Stimulated activated CD4-positive, alpha-beta T cell treated with anti-CD3 and anti-CD28 coated beads, Interleukin-15, amount 100 ng/mL, for 1 hour (primary cell): ENCODE data around the gene NDUFA13.
A peak's percentile ranks its signal among the peaks of the same experiment; 100 is the strongest.

Experiments
- DNase-seq, 2 donors: peaks; one replicate each; pipeline ENCODE4 v3.0.0-alpha.2; 2020; ENCODE audit warnings: low read depth in 1 of 2, low spot score in 1 of 2

NDUFA13 gene

DNA sequence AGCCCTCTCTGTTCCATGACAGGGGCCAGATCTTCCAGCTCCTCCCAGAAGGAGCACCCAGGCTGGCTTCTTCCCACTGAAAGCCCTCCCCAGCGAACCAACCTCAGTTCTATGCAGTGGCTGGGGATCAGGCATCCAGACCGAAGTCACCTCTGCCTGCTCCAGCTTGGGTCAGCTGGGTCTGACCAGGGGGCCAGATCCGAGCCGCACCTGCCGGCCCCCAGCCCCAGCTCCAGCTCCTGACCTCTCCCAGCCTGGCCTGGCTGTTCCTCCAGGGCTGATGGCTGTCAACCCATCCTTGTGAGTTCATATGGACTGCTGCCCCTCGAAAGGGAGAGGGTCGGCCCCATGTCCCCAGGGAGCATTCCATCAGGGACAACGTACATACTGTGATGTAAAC lies 8.7 kb upstream of the NDUFA13 start:
- no peak for DNase-seq

DNA sequence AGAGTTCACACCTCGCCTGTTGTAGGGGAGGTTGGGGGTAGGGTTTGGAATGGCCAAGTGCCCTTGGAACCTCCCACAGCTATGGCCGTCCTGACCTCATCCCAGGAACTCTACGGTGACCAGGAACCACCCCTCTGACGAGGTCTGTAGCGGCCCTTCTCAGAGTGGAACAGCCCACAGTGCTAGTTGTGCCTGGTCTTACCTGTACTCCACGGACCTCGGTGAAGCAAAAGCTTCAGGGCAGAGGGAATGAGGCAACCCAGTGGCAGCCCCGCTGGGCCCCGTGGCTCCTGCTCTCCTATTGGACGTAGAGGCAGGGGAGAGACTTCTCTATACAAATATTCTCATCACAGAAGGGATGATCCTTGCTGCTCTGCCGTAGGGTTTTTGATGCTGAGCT lies 7.8 kb upstream of the NDUFA13 start:
- no peak for DNase-seq

DNA sequence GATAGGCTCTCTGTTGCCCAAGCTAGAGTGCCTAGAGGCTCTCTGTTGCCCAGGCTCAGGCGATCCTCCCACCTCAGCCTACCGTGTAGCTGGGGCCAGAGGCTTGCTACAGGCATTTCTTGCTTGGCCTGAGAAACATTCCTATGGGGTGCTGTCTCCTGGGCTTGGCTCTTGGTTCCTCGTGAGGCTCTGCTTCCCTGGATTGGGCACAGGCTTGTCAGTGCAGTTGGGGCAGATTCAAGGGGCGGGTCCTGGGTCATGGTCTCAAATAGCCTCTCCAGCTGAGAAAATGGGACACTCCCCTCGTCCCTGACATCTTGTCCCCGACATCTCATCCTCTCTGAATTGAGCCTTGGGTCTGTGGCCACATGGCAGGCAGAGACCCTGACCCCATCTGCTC lies 5.6 kb upstream of the NDUFA13 start:
- DNase-seq = no peak

DNA sequence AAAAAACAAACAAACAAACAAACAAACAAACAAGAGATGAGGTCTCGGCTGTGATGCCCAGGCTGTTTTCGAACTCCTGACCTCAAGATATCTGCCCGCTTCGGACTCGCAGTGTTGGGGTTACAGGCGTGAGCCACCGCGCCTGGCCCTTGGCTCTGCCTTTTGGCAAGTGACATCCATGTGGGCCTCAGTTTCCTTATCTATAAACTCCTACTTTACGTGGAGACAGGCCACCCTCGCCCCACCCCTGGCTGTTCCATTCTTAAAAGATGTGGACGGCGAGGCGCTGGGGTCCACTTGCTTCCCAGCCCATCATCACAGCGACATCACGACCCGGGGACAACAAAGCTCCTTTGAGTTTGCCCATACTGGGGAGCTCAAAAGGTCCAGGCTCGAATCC lies 2.3 kb upstream of the NDUFA13 start:
- DNase-seq = no peak

DNA sequence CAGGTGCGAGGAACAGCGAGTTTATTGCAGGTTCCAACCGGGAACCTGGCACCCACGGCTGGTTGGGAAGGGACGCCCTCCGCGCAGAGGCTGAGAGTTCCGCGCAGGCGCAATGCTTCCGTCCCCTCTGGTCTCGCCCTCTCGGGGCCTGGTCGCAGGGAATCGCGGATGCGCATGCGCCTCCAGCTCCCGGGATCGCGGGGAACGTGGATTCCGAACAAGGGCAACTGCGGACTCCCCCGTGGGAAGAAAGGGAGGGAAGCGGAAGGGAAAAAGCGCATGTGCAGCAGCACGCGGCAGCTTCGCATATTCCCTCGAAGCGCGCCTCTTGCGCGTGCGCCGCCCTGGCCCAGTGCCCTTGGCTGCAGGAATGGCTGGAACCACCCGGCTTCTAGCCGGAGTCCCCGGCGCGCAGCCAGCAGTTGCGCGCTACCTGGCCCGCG lies 1.8 kb upstream of the NDUFA13 start:
- no peak for DNase-seq

DNA sequence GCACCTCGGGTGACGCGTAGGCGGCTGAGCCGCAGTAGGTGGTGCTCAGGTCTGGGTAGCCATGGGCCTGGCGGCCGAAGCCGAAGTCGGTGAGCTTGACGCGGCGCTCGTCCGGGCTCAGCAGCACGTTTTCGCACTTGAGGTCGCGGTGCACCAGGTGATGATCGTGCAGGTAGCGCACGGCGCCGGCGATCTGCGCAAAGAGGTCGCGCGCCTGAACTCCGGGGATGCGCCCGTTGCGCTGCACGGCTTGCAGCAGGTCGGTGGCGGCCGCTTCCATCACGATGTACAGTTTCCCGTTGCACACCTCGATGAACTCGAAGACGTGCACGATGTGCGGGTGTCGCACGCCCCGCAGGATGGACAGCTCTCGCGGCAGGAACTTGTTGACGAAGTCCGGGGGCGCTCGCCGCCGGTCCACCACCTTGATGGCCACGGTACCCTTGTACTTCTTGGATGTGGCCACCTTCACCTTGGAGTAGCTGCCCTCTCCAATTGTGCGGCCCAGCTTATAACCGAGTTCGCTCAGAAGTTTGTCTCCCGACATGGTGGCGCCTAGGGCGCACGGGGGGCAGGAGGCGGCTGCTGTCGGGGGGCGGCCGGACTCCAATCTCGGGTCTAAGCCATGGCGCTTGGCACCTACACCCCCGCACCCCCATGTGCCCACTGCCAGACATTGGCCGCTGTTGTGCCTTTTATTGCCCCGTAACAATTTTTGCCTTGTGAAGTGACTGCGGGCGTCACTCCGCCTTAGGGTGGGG lies 964 bp upstream of the NDUFA13 start, which contains the start of gene TSSK6:
Gene TSSK6 (minus strand): TSS at position 668 of the 761 bp plus-strand sequence. CDS start 121 bp downstream, at position 547.
- DNase-seq = no peak

DNA sequence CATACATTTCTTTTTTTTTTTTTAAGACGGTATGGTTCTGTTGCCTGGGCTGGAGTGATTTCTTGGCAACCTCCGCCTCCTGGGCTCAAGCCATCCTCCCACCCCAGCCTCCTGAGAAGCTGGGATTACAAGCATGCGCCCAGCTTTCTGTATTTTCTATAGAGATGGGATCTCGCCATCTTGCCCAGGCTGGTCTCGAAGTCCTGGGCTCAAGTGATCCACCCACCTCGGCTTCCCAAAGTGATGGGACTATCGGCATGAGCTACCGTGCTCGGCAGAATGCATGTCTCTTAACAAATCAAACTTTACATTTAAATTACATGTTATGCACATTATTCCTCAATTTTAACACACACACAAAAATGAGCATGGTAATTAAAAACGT lies 1.2 kb downstream of the NDUFA13 start:
- no peak for DNase-seq

DNA sequence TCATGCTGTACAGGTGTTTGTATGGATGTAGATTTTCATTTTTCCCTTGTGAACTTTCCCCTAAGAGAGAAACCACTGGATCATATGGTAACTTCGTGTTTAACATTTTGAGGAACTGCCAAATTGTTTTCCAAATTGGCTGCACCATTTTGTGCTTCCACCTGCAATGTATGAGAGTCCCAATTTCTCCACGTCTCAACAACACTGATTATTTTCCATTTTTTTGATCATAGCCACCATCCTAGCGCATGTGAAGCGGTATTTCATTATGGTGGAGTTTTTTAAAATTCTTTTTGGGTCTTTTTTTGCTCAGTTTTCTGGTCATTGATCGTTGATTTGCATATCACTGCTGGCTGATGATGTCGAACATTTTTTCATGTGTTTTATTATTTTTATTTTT lies 5.0 kb downstream of the NDUFA13 start:
- DNase-seq = no peak

DNA sequence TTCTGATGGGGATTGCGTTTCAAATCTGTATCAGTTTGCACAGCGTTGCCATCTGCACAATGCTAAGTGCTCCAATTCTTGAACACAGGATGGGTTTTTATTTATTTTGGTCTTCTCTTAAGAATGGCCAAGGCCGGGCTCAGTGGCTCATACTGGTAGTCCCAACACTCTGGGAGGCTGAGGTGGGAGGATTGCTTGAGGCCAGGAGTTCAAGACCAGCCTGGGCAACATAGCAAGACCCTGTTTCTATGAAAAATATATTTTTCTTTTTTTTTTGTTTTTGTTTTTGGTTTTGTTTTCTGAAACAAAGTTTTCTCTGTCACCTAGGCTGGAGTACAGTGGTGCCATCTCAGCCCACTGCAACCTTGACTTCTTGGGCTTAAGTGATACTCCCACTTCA lies 7.2 kb downstream of the NDUFA13 start:
- no peak for DNase-seq

DNA sequence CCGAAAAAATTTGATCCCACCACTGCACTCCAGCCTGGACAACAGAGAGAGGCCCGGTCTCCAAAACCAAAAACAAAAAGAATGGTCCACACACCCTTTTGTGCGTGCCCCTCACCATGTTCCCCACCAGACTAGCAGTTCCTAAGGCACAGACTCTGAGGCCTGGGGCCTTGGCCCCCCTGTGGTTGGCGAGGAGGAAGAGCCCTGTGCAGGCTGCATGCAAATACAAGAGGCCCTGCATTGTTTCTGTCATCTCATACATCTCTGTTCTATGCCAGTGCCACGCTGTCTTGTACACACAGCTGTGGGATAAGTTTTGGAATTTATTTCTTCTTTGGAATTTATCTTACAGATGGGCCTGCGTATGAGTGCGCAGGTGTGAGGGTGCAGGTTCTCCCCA lies 8.0 kb downstream of the NDUFA13 start:
- no peak for DNase-seq

DNA sequence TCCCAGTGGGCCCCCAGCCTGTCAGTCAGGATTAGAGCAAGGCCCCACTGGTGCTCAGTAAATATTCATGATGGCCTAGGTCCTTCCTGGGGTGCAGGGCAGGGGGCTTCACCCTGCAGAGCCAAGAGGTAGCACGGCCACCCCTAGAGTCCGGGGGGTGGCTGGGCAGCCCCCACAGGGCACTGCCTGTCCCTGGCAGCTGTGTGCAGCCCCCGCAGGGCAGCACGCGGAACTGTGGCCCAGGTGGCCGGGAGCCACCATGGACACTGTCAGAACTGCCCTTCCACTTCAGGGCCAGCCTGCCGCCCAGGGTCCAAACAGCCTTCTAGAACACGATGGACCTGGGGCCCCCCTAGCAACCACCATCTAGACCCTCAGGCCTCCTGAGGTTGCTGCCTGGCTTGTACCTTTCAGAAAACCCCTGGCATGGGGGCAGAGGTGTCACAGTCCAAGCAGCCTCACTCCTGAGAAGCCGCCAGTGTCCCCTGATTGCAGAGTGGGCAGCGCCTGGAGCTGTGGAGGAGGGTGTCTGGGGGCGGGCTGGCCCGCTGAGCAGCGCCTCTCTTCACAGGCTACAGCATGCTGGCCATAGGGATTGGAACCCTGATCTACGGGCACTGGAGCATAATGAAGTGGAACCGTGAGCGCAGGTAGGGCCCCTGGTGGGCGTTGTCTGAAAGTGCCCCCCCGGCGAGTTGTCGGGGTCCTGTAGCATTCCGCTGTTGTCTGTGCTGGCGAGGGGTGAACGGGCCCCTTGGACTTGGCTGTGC lies 9.8 kb downstream of the NDUFA13 start:
- no peak for DNase-seq

DNA sequence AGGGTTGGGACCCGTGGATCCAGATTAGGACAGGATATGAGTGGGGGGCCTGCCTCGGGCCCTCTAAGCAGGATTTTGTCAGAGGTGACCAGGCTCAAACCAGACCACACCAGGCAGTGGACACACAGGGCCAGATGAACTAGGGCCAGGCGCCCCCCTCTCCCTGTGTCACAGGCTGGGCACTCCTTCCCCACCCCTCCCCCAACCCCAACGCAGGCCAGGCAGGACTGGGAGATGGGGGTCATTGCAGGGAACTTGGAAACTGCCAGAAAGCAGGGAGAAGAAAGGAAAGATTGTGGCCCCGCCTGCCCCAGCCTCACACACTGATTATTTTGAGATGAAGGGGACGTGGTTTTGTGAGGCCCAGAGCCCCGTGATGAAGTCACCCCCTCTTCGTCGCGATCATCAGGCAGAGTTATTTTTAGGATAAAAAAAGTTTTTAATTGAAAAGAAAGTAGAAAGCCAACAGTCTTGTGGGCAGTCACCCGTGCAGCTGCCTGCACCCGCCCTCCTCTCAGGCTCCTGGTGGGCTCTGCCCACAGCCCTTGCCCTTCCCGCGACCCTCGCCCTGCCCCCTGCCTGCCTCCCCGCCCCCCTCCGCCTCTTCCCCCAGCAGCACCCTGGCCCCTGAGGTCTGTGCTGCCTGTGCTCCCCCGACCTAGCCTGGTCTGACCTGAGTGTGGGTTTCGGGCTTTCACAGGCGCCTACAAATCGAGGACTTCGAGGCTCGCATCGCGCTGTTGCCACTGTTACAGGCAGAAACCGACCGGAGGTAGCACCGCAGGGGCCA lies 10.8 kb downstream of the NDUFA13 start:
- no peak for DNase-seq

DNA sequence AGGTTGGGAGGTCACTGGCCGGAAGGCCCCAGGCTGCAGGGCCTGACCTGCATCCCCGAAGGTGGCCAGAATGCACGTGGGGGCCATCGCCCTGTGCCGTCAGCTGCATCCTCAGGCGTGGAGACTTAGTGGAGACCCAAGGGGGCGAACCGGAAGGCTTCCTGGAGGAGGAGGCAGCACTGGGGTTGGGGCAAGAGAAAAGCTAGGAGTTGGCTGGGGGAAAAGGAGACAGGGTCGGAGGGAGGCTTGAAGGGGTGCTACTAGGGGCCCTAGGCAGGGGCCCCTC lies 11.3 kb downstream of the NDUFA13 start:
- DNase-seq = no peak

DNA sequence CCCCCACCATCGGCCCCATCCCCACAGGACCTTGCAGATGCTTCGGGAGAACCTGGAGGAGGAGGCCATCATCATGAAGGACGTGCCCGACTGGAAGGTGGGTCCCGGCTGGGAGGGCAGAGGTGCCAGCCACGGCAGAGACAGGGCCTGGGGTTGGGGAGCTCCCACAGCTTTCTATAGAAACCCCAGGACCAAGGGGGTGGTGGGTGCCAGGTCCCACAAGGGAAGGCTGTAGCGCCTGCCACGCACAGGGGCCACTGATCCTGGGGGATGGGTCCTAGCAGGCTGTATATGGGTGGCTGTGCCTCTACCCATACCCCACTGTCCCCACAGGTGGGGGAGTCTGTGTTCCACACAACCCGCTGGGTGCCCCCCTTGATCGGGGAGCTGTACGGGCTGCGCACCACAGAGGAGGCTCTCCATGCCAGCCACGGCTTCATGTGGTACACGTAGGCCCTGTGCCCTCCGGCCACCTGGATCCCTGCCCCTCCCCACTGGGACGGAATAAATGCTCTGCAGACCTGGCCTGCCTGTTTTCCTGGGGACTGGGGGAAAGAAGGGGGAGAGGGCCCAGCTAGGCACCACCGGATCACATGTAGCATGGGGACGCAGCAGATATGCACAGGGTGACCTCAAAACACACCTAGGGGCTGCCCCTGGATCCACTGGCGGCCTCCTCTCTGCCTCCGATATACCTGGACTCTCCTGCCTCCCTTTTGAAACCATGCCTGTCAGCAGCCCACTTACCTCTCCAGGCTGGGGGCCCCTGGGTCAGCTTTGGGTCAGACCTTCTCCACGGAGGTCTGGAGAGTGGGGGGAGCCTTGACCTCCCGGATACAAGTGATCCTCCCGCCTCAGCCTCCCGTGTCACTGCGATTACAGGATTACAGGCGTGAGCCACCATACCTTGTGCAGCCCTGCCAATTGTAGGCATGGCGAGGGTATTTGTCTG lies 11.9 kb downstream of the NDUFA13 start:
- no peak for DNase-seq

DNA sequence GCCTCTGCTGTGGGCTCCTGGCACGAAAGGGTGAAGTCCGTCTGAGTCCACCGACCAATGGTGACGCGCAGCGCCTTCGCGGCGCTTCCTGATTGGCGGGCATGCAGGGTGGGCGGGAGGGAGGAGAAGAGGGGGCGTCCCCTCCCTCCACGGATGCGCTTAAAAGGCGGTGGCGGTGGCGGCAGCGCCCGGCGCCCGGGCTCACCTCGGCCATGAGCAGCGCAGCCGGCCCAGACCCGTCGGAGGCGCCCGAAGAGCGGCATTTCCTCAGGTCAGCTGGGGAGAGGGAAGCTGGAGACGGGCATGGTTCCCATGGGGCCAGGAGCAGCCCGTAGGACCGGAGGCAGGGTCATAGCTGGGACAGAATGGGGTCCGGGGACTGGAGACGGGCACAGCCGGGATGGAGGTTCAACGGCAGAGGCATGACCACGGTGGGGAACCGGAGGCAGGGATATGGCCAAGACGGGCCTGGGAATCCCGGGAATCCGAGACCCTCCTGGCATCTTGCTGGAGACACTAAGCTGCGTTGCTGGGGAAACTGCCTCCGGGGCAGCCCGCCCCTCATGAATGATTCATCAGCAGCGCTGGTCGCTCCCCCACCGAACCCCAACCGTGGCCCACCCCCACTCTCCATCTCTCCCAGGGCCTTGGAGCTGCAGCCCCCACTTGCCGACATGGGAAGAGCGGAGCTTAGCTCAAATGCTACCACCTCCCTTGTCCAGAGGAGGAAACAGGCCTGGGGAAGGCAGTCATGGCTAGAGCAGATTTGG lies 12.9 kb downstream of the NDUFA13 start, which contains the start of gene YJEFN3:
Gene YJEFN3 (plus strand): TSS at position 191 of the 770 bp plus-strand sequence. CDS start 22 bp downstream, at position 213.
- no peak for DNase-seq

DNA sequence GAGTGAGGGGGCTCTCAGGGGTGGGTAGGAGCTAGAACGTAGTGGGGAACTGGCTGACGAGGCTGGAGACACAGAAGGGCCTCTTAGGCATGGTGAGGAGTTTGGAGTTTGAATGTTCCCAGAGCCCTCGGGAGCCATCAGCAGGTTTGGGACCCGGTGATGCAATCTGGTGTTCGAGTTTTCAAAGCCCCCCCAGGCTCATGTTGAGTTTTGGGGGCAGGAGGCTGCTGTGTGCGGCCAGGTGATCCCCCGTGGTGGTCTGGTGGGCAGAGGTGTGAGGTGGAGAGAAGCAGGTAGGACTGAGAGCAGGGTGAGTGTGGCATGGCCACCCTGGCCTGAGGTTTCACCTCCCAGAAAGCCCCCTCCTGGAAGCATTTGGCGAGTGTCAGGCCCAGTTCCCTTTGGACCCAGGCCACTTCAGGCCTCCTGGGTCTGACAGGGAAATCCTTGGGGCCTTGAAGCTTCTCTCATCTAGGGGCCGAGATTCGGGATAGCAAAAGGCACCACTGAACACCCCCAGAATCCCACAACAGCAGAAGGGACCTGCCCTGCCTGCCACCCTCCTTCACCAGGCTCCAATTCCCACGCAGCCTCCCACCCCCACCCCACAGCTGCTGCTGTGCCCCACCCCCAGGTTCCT lies 13.9 kb downstream of the NDUFA13 start:
- no peak for DNase-seq

DNA sequence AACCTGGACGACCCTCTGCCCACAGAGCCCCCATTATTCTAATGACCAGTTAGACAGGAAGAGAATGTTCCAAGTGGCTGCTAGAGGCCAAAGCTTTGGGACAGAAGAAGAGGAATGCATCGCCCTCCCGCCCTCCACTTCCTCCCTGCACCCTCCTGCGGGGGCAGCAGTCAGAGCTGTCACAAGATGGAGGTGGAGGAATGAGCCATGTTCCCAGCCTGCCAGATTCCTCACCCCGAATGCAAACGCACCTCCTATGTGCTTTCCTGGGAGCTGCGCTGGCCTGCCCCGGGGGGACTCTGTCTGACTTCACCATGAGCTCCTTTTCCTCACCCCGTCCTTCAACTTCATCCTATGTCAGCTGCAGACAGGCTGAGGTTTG lies 14.4 kb downstream of the NDUFA13 start:
- DNase-seq = no peak

DNA sequence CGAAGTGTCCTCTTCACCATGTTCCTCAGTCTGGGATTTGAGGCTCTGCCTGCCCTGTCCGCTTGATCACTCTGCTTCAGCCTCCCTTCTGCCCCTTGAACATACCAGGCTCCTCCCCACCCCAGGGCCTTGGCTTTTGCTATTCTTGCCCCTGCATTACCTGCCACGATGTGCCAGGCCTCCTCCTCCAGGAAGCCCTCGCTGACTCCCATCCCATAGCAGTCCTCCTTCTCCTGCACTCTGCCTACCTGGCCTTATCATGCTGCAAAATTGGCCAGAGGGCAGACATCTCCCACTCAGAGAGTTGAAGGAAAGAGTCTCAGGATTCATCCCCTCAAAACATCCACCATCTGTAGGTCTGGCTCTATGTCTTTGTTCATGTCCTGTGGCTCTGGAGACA lies 14.9 kb downstream of the NDUFA13 start:
- DNase-seq = no peak

DNA sequence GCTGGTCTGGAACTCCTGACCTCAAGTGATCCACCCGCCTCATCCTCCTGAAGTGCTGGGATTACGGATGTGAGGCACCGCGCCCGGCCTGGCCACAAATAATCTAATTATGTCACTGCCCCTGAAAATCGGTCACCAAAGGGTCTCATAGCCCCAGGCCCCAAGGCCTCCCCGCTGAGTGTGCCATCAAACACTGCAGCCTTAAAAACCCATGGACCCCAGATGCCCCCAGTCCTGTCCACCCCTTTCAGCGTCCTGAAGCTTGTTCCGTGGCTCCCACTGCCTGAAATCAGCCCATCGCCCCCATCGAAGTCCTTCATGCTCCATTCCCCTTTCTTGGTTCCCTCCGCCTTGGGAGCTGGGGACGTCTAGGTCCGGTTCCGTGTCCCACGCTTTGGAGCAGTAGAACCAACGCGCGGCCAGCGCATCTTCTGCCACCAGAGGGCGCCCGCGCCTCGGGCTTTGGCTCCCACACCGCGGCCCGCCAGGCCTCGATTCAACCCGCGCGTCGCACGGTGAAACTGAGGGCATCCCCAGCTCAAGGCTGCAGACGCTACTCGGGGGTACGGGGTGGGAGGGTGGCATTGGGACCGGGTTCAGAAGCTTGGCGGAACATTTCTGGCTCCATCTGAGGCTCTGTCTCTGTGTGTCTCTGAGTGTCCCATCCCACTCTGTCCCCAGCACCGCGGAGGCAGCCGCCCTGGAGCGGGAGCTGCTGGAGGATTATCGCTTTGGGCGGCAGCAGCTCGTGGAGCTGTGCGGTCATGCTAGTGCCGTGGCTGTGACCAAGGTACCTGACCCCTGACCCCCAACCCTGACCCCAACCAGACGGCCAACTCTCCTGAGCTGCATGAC lies 16.2 kb downstream of the NDUFA13 start:
- peak; percentile 73 to 88 for DNase-seq
